HK-2 (cell line): ENCODE results near the gene CHMP6.

Source experiments
- DNase-seq: peaks from one replicate; pipeline ENCODE4 v3.0.0-alpha.2; 2018; ENCODE audit not compliant: unreplicated experiment

The CHMP6 gene

GRCh38 chr17:80970762-80971703 is 20.6 kb upstream of the CHMP6 start:
- no peak for DNase-seq

- no peak for DNase-seq
Observed at GRCh38 chr17:80971704-80972304, 19.8 kb upstream of the CHMP6 start.

DNA sequence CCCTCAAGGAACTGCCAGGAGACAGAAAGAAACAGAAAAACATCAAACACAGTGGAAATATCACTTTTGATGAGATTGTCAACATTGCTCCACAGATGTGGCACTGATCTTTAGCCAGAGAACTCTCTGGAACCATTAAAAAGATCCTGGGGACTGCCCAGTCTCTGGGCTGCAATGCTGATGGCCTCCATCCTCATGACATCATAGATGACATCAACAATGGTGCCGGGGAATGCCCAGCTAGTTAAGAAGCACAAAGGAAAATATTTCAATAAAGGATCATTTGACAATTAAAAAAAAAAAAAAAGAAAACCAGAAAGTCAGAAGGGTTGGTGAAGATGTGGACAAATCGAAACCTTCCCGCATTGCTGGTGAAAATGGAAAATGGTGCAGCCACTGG is 14.9 kb upstream of the CHMP6 start:
- no peak for DNase-seq

DNA sequence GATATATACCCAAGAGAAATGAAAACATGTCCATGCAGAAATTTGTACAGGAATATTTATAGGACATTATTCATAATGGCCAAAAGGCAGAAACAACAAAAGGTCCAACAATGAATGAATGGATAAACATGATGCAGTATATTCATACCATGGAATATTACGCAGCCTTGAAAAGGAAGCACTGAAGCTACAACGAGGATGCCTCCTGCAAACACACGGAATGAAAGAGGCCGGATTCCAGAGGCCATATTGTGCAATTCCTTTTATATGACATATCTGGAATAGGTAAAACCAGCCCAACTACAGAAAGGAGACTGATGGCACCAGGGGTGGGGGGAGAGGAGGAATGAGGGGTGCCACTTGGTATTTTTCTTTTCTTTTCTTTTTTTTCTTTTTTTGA is 14.5 kb upstream of the CHMP6 start:
- DNase-seq, result no peak

- DNase-seq, result no peak
Observed at GRCh38 chr17:80978499-80979497, 12.8 kb upstream of the CHMP6 start.

- no peak for DNase-seq
Observed at GRCh38 chr17:80979547-80980378, 11.9 kb upstream of the CHMP6 start.

DNA sequence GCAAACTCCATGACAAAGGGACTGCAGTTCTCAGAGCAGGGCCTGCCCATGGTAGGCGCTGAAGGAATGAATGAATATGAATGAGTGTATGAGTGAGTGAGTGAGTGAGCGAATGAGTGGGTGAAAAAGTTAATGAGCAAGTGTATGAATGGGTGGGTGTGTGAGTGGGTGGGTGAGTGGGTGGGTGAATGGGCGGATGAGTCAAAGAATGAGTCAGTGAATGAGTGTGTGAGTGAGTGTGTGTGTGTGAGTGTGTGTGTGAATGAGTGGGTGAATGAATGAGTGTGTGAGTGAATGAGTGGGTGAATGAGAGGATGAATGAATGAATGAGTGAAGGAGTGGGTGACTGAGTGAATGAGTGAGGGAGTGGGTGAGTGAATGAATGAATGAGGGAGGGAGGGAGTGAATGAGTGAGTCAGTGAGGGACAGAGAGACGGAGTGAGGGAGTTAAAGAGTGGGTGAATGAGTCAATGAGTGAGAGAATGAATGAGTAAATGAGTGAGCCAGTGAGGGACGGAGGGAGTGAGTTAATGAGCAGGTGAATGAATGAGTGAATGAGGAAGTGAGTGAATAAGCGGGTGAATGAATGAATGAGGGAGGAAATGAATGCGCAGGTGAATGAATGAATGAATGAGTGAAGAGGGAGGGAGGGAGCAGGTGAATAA is 11.1 kb upstream of the CHMP6 start:
- DNase-seq, result no peak

GRCh38 chr17:80981062-80981902 is 10.4 kb upstream of the CHMP6 start:
- no peak for DNase-seq

DNA sequence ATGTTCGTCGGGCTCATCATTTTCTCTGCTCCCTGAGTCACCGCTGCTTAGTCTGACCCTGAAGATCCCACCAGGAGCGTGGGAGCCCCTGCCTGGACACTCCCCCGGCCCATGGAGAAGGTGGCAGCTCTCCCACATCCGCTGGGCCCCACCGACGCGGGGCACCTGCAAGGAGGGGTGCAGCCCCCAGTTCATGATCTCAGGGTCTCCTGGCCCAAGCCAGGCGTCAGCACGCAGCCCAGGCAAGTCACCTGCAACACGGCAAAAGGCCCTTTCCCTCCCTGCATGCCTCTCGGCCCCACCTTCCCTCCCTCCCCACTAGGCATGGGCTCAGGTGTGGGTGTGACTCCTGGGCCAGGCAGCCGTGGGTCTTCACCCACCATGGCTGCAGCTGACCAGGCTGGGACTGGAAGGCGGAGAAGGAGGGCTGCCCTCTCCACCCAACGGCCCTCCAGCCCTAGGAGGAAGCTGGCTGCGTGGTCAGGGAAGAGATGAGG is 9.7 kb upstream of the CHMP6 start:
- DNase-seq, result no peak

DNA sequence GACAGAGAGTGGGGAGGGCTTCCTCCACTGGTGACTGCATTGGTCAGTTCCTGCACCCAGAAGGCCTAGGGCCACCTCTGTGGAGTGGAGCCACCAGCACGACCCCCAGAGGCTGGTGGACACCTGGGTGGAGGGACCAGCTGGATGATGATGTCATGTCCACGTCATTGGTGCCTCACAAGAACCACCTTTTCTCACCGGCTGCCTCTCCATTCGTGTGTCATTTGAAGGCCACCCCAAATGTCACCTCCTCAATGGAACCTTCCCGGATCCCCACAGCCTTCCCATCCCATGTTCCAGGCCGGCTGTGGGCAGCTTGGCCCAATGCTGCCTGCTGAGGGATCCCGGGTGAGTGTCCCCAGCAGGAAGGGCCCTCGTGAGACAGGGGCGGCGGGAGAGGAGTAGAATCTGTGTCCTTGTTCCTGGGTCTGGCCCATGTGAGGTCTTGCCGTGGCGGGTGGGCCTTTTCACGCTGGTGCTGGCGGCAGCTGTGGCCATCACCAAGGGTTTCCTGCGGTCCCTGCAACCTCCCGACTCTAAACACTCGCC is 9.1 kb upstream of the CHMP6 start:
- DNase-seq, result no peak

GRCh38 chr17:80983545-80983944 is 8.1 kb upstream of the CHMP6 start:
- DNase-seq, result no peak

- DNase-seq, result no peak
Observed at GRCh38 chr17:80984749-80985148, 6.9 kb upstream of the CHMP6 start.

DNA sequence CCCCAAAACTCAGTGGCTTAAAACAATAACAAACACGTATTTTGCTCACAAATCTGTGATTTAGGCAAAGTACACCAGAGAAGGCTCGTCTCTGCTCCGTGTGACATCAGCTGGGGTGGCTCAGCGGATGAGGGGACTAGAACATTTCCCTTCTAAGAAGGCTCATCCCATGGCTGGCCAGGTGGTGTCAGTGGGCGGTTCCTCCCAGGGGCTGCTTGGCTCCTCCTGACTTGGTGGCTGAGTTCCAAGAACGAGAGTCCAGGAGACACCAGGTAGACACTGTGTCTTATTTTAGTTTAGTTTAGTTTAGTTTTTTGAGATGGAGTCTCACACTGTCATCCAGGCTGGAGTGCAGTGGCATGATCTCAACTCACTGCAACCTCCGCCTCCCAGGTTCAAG is 5.6 kb upstream of the CHMP6 start:
- DNase-seq, result no peak

DNA sequence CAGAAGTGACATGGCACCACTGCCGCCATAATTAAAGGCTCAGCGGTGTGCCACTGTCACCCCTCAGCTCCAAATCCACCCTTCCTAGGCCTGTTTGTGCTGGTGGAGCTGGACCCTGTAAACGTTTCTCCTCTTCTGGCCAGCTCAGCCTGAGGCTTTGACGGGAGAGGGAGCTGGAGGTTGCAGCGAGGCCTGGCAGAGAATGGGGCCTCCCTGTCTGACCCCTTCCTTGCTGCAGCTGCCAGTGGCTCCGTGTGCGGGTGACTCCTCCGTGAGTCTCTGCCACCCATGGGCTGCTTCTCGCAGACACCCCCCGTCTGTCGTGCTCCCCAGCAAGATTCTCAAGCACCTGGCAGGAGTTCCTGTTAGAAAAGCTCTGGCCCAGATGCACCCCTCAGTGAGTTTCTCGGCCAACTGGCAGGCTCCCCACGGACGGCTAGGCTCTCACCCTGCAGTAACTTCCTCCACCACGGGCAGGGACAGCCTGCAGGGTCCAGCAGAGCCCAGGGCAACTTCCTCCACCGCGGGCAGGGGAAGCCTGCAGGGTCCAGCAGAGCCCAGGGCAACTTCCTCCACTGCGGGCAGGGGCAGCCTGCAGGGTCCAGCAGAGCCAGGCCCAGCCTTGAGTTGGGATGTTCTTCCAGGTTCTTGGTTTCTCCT is 4.7 kb upstream of the CHMP6 start:
- DNase-seq, result no peak

GRCh38 chr17:80987941-80988461 is 3.6 kb upstream of the CHMP6 start:
- no peak for DNase-seq

DNA sequence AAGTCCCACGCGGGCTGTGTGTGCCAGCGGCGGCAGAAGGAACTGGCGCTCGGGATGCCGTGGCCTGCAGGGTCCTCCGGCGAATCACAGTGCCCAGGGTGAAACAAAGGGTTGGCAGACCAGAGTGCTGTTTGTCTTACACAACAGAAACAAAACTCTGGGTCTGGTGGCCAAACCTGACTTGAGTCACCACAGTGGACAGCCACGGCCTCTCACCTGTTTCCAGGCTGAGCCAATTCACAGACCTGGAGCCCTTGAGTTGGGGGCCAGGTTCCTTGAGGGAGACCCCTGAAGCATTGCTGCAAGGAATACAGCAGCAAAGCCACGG is 2.1 kb upstream of the CHMP6 start:
- no peak for DNase-seq

- DNase-seq, result no peak
Observed at GRCh38 chr17:80990921-80991644, 558 bp upstream of the CHMP6 start.
